ENCODE data around the gene OBP2A.

DNA sequence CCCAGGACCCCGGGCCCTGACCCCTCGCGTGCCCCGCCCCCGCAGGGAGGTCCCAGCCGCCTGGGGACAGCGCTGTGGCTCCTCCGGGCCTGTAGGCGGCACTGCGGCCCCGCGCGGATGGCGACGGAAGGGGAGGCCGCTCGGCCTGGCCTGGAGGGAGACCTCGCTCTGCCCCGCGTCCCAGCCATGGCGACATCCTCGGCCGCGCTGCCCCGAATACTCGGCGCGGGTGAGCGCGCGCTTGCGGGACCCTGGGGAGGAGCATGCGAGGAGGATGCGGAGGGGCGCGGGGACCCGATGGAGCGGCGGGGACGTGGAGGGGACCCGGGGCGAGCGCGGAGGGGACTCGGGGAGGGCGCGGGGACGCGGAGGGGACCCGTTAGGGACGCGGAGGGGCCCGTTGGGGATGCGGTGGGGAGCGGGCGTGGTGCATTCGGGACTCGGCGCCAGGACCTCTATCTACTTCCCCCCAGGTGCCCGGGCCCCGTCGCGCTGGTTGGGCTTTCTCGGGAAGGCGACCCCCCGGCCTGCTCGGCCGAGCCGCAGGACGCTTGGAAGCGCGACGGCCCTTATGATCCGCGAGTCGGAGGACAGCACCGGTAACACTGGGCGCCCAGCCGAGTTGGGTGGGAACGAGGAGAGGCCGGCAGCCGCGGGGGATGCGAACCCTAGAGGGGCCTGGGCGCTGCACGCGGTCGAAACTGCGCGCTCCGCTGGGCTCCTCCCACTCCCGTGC is 45.2 kb upstream of the OBP2A start, which contains the start of gene MRPS2:
- TF ChIP-seq, protein P1, sequence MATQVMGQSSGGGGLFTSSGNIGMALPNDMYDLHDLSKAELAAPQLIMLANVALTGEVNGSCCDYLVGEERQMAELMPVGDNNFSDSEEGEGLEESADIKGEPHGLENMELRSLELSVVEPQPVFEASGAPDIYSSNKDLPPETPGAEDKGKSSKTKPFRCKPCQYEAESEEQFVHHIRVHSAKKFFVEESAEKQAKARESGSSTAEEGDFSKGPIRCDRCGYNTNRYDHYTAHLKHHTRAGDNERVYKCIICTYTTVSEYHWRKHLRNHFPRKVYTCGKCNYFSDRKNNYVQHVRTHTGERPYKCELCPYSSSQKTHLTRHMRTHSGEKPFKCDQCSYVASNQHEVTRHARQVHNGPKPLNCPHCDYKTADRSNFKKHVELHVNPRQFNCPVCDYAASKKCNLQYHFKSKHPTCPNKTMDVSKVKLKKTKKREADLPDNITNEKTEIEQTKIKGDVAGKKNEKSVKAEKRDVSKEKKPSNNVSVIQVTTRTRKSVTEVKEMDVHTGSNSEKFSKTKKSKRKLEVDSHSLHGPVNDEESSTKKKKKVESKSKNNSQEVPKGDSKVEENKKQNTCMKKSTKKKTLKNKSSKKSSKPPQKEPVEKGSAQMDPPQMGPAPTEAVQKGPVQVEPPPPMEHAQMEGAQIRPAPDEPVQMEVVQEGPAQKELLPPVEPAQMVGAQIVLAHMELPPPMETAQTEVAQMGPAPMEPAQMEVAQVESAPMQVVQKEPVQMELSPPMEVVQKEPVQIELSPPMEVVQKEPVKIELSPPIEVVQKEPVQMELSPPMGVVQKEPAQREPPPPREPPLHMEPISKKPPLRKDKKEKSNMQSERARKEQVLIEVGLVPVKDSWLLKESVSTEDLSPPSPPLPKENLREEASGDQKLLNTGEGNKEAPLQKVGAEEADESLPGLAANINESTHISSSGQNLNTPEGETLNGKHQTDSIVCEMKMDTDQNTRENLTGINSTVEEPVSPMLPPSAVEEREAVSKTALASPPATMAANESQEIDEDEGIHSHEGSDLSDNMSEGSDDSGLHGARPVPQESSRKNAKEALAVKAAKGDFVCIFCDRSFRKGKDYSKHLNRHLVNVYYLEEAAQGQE (IDR thresholded peaks at IDR 0.05; ENCODE audit: insufficient read depth in 1 of 2, low read depth in 2 of 2, low read length in 2 of 2) = no peak
- TF ChIP-seq POLR2AphosphoS5 (IDR thresholded peaks at IDR 0.05; ENCODE audit: low read depth, low read length) (peak; percentile 39), TAF1 (IDR thresholded peaks at IDR 0.05; ENCODE audit: borderline replicate concordance, insufficient read depth, low read length) (peak; percentile 77; the same call in 1 of the 2 replicates)

Measured in PFSK-1 (cell line).